Stomach (tissue), 4 donors: ENCODE measurements around the gene CWC15.

Source experiments
- CTCF ChIP-seq, 7 experiments: fragments of 450-650 bp in 4 of 7; fragments of 200-600 bp in 3 of 7; sonication (generic) in 3 of 7; IDR thresholded peaks; one replicate each; pipeline ENCODE4 v1.5.1; 2016 to 2019; ENCODE audit warnings: antibody characterized with exemption in 7 of 7, control low read depth in 2 of 7, mild to moderate bottlenecking in 1 of 7
- EP300 ChIP-seq: sonication (generic); formaldehyde crosslinking; IDR thresholded peaks from one replicate; pipeline ENCODE4 v1.6.1; 2017; ENCODE audit warnings: antibody characterized with exemption
- POLR2AphosphoS5 ChIP-seq, 3 donors: sonication (generic); formaldehyde crosslinking; IDR thresholded peaks; one replicate each; pipeline ENCODE4 v1.6.1; 2016; ENCODE audit warnings: antibody characterized with exemption in 3 of 3

DNA sequence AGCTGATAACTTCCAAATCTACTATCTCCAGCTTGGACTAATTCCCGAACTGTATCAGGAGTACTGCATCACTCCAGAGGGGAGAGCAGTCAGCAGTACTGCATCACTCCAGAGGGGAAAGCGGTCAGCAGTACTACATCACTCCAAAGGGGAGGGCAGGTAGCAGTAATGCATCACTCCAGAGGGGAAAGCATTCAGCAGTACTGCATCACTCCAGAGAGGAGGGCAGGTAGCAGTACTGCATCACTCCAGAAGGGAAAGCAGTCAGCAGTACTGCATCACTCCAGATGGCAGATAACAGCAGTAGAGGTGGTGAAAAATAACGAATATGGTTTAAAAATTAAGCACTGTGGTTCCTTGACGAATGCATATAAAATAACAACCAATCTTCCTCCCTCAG is 8.4 kb downstream of the CWC15 start:
- TF ChIP-seq CTCF (IDR thresholded peaks at IDR 0.05): no peak
- TF ChIP-seq EP300: no peak
- no peak for TF ChIP-seq POLR2AphosphoS5 (IDR thresholded peaks at IDR 0.05)
